B cell (primary cell): ENCODE measurements around the gene TSPO2. TPM values are rescaled to one million over a fixed set of nuclear protein-coding genes. Genes with fewer than 3 reads are reported as not detected.

ENCODE experiments used
- ATAC-seq: fragments of 200-7000 bp; cut with Tn5 transposase; one replicate; pipeline ENCODE4 v1.10.0; 2021; ENCODE audit warnings: low read depth, mild to moderate bottlenecking, moderate number of reproducible peaks, moderate library complexity
- CTCF ChIA-PET: fragments of 350-600 bp; sonication (Branson Sonifier 250); formaldehyde crosslinking; loops from one replicate; lab custom pipeline; 2021; ENCODE audit warnings: antibody characterized with exemption, inconsistent platforms; lab: Charles Lee
- POLR2A ChIA-PET: fragments of 350-600 bp; sonication (Branson Sonifier 250); formaldehyde crosslinking; loops from one replicate; lab custom pipeline; 2021; ENCODE audit warnings: antibody characterized with exemption; lab: Charles Lee
- DNase-seq: peaks from one replicate; pipeline ENCODE4 v3.0.0; 2013
- H2AFZ ChIP-seq: 2 replicates; pipeline ENCODE4 v1.6.1; 2012; ENCODE audit warnings: mild to moderate bottlenecking, low read depth, low read length; ENCODE audit not compliant: insufficient read depth, poor library complexity, severe bottlenecking
- H3K27ac ChIP-seq, 2 donors: 1 replicate in 1 of 2; 2 replicates in 1 of 2; pipeline ENCODE4 v1.5.1; 2012 to 2013; ENCODE audit warnings: low read length in 2 of 2, mild to moderate bottlenecking in 2 of 2, moderate library complexity in 1 of 2
- H3K27me3 ChIP-seq, 4 experiments: fragments of 200-600 bp in 1 of 4; sonication (generic) in 1 of 4; replicated peaks in 1 of 4; 1 replicate in 2 of 4; 2 replicates in 2 of 4; pipeline versions ENCODE4 v1.6.1 to v1.7.0; 2013 to 2016; ENCODE audit warnings: low read length in 3 of 4, mild to moderate bottlenecking in 2 of 4, mixed read lengths in 1 of 4, moderate library complexity in 1 of 4; ENCODE audit not compliant: insufficient read depth in 4 of 4, control insufficient read depth in 3 of 4; ENCODE audit errors: control extremely low read depth in 1 of 4
- H3K36me3 ChIP-seq, 2 experiments: replicated peaks in 1 of 2; 1 replicate in 1 of 2; 2 replicates in 1 of 2; pipeline versions ENCODE4 v1.6.1 to v1.7.1; 2013; ENCODE audit warnings: low read length in 1 of 2; ENCODE audit not compliant: insufficient read depth in 2 of 2, control insufficient read depth in 1 of 2; ENCODE audit errors: control extremely low read depth in 1 of 2, extremely low read depth in 1 of 2
- H3K4me1 ChIP-seq, 2 donors: fragments of 200-600 bp in 1 of 2; sonication (generic) in 1 of 2; 1 replicate in 1 of 2; 2 replicates in 1 of 2; pipeline versions ENCODE4 v1.5.1 to v1.6.1; 2013 to 2017; ENCODE audit warnings: low read length in 2 of 2; ENCODE audit not compliant: control insufficient read depth in 2 of 2, insufficient read depth in 2 of 2
- H3K4me2 ChIP-seq: replicated peaks from 2 replicates; pipeline ENCODE3; 2012; ENCODE audit warnings: mild to moderate bottlenecking, low read depth, low read length; ENCODE audit not compliant: poor library complexity, severe bottlenecking
- H3K4me3 ChIP-seq, 5 experiments: fragments of 200-600 bp in 1 of 5; sonication (generic) in 1 of 5; 1 replicate in 3 of 5; 2 replicates in 2 of 5; pipeline versions ENCODE4 v1.5.1 to v1.7.0; 2011 to 2016; ENCODE audit warnings: low read length in 4 of 5, mild to moderate bottlenecking in 4 of 5, low read depth in 2 of 5, control low read depth in 1 of 5, moderate library complexity in 1 of 5; ENCODE audit not compliant: insufficient read depth in 1 of 5; ENCODE audit errors: control extremely low read depth in 1 of 5, extremely low read depth in 1 of 5
- H3K79me2 ChIP-seq: fragments of 200-600 bp; sonication (generic); one replicate; pipeline ENCODE4 v1.6.0; 2016; ENCODE audit warnings: low read length; ENCODE audit not compliant: control insufficient read depth, insufficient read depth
- H3K9ac ChIP-seq: fragments of 200-600 bp; sonication (generic); 2 replicates; pipeline ENCODE4 v1.6.1; 2017; ENCODE audit warnings: mild to moderate bottlenecking, low read length, moderate library complexity
- H3K9me3 ChIP-seq, 3 donors: one replicate each; pipeline versions ENCODE4 v1.6.1 to v1.7.1; 2013; ENCODE audit warnings: low read length in 2 of 3; ENCODE audit not compliant: control insufficient read depth in 2 of 3, insufficient read depth in 1 of 3; ENCODE audit errors: control extremely low read depth in 1 of 3
- H4K20me1 ChIP-seq: 2 replicates; pipeline ENCODE4 v1.6.0; 2012; ENCODE audit warnings: mild to moderate bottlenecking, low read length; ENCODE audit not compliant: insufficient read depth, control insufficient read depth, poor library complexity, severe bottlenecking
- H3K27ac Mint-ChIP-seq: one replicate; pipeline ENCODE4 v1.8.0; 2021; ENCODE audit warnings: mixed read lengths
- H3K27me3 Mint-ChIP-seq: one replicate; pipeline ENCODE4 v1.8.0; 2021; ENCODE audit warnings: mixed read lengths
- H3K4me1 Mint-ChIP-seq: one replicate; pipeline ENCODE4 v1.8.0; 2021; ENCODE audit warnings: mixed read lengths
- H3K4me3 Mint-ChIP-seq: one replicate; pipeline ENCODE4 v1.8.0; 2021; ENCODE audit warnings: mixed read lengths
- H3K9me3 Mint-ChIP-seq: one replicate; pipeline ENCODE4 v1.8.0; 2022; ENCODE audit warnings: mixed read lengths; ENCODE audit not compliant: insufficient read depth
- CTCF ChIP-seq: fragments of 200-600 bp; IDR thresholded peaks from one replicate; pipeline ENCODE4 v1.8.0; 2022; ENCODE audit warnings: antibody characterized with exemption, mild to moderate bottlenecking
- EZH2 ChIP-seq: IDR thresholded peaks from 2 replicates; pipeline ENCODE4 v1.6.1; 2012; ENCODE audit warnings: borderline replicate concordance, low read depth, mild to moderate bottlenecking, moderate library complexity, low read length; ENCODE audit not compliant: insufficient read depth, poor library complexity, severe bottlenecking
- WGBS: methylation state at CpG from one replicate; pipeline ENCODE4 v1.1.5; 2013; ENCODE audit warnings: missing lambda C conversion rate; ENCODE audit not compliant: insufficient coverage; 5-methylcytosine and 5-hydroxymethylcytosine counted together
- intact Hi-C: fragments of 100-400 bp; cut with micrococcal nuclease; formaldehyde crosslinking; loops from one replicate; pipeline ENCODE4 v1.10.0; 2022
- polyA plus RNA-seq: library from polyadenylated mRNA; depleted of rRNA; stranded (reverse); fragments of >200 nt; gene quantifications from 2 replicates; pipeline ENCODE4 v1.2.3, GENCODE V29; 2012
- total RNA-seq, 2 donors: library from RNA; stranded (reverse); fragments of 120-200 nt in 1 of 2; gene quantifications; 1 replicate in 1 of 2; 2 replicates in 1 of 2; pipeline versions ENCODE4 v1.2.3 to v1.2.4, GENCODE V29; 2013 to 2022

Gene TSPO2
- total and polyA plus RNA-seq, 2 donors (not counting 1 experiment from before 2014, with no cell fraction given): not detected

GRCh38 chr6:41059556-41059955 is 17.3 kb downstream of the TSPO2 start:
- no CpG with 5 or more reads among the region's 1 CpG for WGBS
- ATAC-seq: no peak
- no peaks in the 10 kb centered on the region for H3K79me2 ChIP-seq
- intact Hi-C loops: no loop called here
- H3K27ac Mint-ChIP-seq: no peak overlapping the region
- POLR2A ChIA-PET: no interaction called here
- no peaks in the 10 kb centered on the region for H3K9me3 Mint-ChIP-seq
- no peaks in the 10 kb centered on the region for H3K27me3 ChIP-seq
- no peaks in the 10 kb centered on the region for H3K4me1 ChIP-seq
- H3K9ac ChIP-seq: no peak overlapping the region
- peaks cover 10 to 38% of the 10 kb centered on the region in 2 experiments for H3K36me3 ChIP-seq
- no peaks in the 10 kb centered on the region for H3K9me3 ChIP-seq
- H3K4me1 Mint-ChIP-seq: peaks cover 2% of the 10 kb centered on the region
- no peak overlapping the region for H3K4me2 ChIP-seq
- CTCF ChIA-PET: no interaction called here
- H4K20me1 ChIP-seq: no peaks in the 10 kb centered on the region
- H3K27me3 Mint-ChIP-seq: no peaks in the 10 kb centered on the region
- TF ChIP-seq EZH2 (no peak), CTCF (no peak)
- no peak overlapping the region for H3K4me3 ChIP-seq
- H2AFZ ChIP-seq: no peak overlapping the region
- DNase-seq: no peak
- H3K4me3 Mint-ChIP-seq: no peak overlapping the region
- H3K27ac ChIP-seq: no peak overlapping the region

- H3K4me2 ChIP-seq: no peak overlapping the region
- intact Hi-C loops: no loop called here
- no peak for TF ChIP-seq CTCF
- TF ChIP-seq EZH2: no peak
- H3K4me3 Mint-ChIP-seq: no peak overlapping the region
- peaks cover 10 to 52% of the 10 kb centered on the region in 2 experiments for H3K36me3 ChIP-seq
- POLR2A ChIA-PET: no interaction called here
- H3K27me3 ChIP-seq: no peaks in the 10 kb centered on the region
- H3K9me3 ChIP-seq: no peaks in the 10 kb centered on the region
- H3K27ac ChIP-seq: no peak overlapping the region
- no peak for ATAC-seq
- no peak for DNase-seq
- no peak overlapping the region for H2AFZ ChIP-seq
- H3K4me1 Mint-ChIP-seq: no peaks in the 10 kb centered on the region
- no peaks in the 10 kb centered on the region for H3K4me1 ChIP-seq
- CTCF ChIA-PET: no interaction called here
- no peak overlapping the region for H3K4me3 ChIP-seq
- 97% methylated on average over 12 of the region's 13 CpGs for WGBS
- H3K27me3 Mint-ChIP-seq: no peaks in the 10 kb centered on the region
- no peak overlapping the region for H3K9ac ChIP-seq
- H3K27ac Mint-ChIP-seq: no peak overlapping the region
- no peaks in the 10 kb centered on the region for H3K9me3 Mint-ChIP-seq
- H4K20me1 ChIP-seq: no peaks in the 10 kb centered on the region
- peaks cover 11% of the 10 kb centered on the region for H3K79me2 ChIP-seq
These were observed 19.0 kb downstream of the TSPO2 start for GRCh38 chr6:41061196-41061726.
